ENCODE measurements around the gene HOXB5.

HOXB5 gene

DNA sequence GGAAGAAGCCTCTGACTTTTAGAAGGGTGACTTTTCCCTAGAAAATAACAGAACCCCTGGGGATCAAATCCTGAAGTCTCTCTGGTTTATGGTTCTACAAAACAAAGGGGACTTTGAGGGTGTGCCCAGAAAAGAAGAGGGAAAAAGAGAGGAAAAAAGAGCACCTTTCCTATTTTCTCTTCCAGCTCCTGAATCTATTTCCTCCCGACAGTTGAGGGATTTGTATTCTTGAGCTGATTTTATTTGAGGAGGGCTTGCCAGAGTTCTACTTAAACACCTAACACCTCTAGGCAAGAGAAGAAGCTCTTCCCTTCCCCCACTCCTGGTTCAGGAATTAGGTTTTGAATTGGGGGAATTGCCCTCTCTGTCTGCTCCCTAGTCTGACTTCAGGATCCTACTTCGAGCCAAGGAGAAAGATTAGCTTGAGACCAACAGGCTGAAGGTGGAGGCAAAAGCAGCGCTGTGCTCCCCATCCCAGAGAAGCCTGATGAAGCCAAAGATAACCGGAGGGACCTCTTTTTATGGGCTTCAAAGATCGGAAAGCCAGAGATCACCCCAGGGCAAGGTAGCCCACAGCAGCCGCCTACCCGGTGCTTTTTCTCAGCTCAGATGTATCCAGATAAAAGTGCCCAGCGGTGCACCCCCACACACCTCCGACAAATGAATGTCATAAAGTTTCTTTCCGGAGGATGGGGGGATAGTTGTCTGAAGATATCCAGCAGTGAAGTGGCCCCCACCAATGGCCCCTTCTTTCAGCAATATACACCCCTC is 4.3 kb downstream of the HOXB5 start:
- DNase-seq = no peak

DNA sequence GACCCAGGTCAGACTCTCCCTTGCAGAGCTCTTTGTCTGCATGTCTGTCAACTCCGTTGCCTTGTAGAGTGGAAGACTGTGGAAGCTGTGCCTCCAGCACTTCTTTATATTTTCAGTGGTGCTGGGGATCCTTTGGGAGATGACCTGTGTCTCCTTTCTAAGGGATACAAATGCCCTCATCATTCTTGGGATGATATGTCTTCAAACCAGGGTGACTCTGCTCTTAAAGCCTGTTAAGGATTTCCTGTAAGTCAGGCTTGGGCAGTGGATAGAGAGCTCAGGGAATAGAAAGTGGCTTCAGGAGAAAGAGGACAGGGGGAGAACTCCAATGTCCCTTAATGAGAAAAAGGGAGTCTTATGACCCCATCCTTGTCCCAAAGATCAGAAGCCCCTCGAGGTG is 5.1 kb downstream of the HOXB5 start:
- DNase-seq = no peak

DNA sequence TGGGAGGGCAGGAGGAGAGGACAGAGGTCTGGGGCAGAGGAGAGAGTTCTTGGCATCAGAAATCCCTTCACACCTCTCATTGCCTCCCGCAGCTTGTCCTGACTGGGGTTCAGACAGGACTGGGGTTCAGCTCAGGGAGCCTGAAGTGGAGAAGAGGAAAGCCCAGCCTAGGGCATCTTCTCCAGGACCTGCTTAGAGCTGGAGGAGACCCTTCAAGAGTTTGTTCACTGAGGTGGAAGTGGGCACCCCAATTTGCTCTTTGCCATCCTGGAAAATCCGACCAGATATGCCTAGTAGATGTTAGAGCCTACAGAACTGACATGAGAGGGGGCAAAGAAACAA is 5.5 kb downstream of the HOXB5 start:
- no peak for DNase-seq

DNA sequence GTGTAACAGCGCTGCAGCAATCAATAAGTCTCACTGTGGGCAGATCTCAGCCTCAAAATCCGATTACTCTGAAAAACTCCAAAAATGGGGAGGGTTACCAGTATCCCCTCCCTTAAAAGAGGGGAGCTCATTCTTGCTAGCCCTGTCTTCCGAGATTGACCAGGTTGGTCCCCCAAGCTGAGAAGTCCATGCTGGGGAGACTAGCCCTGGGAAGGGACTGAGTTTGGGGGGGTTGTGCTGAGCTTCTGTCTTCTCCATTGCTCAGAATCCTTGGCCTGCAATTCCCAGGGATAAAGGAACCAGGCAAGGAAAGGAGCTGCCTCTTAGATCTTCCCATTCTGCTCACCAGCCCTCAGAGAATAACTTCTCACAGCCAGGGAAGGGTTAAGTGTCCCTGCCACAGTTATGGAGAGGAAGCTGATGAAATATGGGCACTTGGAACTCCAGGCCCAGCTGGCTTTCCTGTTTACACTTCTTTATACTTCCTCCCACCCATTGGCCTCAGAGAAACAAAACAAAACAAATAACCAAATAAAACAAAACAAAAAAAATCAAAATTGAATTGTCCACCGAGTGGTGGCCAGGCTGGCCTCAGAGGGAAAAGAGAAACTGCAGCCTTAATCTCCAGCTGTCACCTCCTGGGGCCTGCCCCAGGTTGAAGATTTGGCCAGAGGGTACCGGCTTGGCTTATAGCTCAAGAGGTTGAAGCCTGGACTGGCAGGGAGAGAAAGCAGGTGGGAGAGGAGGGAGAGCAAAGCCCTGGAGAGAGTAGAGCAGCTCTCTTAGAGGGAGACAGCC is 6.1 kb downstream of the HOXB5 start:
- DNase-seq = peak; percentile 60

DNA sequence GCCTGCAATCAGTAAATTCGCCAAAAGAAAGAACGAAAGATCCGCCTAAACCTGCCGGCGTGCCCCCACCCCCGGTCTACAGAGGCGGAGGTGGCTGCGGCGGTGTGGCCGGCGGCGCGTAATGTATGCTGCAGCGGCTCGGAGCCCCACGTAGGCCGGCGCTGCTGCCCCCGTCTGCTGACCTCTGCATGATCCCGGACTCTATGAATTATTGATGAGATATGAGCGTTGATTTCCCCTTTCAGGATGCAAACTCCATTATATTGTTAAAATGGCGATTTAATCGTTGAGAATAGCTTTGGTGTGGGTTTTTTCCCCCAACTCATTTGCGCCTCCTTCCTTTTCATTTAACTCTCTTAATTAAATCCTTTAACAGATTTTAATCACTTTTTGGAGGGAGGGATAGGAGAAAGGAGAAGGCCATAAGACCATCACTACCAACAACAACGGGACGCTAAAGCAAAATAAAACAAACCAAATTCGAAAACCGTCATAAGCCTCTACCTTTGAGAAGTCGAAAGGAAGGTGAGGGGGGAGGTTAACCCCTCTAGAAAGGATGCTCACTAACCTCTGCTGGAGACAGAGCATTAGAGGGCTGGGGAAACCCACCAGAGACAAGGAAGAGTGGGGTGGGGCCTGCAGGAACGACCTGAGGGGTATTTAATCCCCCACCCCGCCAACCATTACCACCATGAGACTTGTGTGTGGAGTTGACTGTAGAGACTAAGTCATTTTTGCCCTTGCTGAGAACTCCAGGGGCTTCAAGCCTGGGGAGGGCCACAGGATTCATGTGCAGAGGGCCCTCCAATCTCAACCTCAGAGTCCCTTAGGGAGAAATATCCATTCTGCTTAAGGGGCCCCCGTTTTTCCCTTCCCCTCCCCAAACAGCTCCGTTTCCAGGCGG is 7.0 kb downstream of the HOXB5 start:
- DNase-seq = no peak

DNA sequence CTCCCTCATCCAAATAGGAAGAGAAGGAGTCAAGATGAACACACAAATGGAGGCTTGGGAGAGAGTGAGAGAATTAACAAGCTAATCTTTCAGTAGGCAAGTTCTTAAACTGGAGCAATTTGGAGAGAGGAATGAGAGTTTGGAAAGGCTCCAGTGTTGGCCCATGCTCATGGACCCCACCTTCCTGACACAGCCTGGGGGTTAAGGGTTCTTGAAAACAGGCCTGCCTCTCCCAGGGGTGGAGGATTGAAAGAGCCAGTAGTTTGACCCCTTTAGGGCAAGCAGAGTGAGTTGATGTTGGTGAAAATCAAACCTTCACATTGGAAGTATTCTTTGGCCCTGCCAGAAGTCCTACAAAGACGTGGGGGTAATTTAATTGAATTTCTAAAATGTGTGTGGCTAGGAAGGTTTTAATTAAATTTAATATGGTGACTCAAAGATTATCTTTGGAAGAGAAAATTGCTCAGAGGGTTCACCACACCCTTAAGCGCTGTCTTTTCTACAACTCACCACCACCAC is 9.3 kb downstream of the HOXB5 start:
- DNase-seq = no peak

DNA sequence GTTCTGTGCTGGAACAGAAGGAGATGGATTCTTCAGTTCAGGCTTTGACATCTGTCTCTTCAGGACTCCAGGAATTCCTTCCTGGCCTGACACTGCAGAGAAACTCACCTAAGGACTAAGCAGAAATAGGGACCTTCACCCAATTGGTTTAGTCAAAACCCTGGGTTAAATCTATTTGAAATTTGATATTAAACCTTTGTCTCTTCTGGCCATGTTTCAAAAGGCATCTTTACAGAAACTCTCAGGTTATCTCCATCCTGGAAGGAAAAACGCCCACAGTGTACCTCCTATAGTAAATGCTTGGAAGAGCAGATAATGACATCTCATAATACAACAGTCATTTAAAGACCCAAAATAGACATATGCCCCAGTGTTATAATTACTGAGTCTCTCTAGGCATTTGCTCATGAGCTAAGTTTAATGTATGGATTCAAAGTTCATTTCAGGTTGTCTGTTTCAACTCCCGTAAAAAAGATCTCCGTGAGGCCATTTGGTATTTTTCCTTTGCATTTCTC is 9.8 kb downstream of the HOXB5 start:
- DNase-seq = no peak

DNA sequence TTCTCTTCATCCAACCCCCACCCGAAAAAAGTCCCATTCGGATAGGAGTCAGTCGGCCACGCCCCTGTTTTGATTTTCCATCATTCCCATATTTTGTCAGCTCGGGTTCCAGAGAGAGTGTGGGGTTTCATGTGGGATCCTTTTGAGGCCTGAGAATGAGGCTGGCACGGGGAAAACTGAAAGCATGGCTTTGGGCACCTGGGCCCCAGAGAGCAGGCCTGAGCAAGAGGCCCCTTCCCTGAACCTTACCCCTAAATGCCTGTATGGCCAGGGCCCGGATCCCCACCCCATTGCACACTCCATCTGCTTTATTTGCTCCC is 10.9 kb downstream of the HOXB5 start:
- no peak for DNase-seq

DNA sequence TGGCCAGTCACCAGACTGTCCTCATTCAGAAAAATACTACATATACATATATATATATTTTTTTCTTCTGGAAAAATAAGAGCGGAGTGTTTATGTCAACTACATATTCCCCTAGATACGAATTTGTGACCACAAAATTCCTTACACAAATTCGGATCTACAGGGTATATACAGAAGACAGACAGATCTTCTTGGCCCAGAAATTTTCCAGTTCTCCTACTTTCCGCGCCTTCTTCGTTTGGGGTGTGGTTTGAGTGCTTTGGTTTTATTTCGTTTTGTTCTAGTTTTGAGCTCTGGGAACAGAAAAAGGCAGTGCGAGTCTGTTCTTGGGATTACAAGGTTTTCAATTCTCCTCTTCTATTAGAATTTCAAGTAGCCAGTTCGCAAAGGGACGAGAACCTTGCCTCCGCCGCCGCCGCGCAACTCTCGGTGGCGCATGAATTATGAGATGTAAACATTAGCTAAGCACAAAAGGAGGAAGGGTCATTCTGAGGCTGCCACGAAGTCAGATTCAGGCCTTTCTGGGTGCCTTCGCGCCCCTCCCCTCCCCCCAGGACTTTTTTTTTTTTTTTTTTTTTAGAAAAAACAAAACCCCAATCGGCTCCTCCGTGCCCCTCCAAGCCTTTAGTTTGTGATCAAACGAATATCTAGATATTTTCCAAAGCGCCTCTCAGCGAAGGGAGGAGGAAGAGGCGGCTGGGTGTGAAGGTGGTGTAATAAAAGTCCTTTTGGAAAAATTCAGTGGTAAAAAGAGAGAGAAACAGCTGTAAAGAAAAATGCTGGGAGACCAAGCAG is 13.6 kb downstream of the HOXB5 start:
- DNase-seq = no peak

DNA sequence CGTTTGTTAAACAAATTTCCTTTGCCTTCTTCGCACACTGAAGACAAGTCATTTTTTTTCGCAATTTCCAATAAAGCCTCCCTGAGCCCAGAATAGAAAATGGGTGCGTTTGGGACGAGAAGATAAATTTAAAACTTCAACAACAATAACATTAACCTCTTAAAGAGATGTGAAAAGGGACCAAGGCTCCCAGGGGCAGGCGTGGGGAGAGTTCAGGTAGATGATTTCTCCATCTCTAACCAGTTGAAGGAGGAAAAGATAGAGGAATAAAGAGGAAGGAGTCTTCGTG is 14.2 kb downstream of the HOXB5 start:
- DNase-seq = no peak

DNA sequence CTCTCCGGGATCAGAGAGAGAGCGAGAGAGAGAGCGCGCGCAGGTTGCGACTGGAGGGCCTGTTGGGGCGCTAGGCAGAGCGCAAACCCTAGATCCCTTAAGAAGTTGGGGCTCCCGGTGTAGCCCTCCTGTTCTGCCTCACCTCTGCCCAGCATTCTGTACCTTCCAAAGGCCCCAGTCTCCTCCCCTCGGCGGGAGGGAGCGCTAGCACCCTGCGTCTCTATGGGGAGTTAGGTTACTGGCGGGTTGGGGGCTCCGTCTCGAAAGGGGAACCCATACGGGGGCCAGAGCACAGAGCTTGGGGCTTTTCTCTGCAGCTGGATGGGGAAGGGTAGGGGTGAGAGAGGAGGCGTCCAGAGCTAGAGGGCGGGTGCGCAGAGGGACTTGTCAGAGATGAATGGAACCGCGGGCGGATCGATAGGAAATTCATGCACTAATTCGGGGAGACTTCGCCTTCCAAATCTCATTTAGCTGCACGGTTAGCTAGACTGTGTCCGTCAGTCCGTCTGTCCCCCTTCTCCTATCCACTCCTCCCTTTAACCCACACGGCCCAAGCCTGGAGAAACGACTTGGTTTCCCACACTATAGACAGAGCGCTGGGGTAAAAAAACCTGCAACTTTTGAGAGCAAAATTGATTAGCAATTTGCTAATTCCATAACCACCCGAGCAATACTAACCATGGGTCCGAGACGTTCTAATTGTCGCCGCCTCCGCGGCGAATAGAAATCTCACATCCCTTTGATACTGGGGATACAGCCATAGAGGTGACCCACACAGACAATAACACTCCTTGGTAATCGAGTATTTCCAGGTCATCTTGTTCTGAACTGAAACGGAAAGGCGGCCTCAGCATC is 14.7 kb downstream of the HOXB5 start:
- no peak for DNase-seq

DNA sequence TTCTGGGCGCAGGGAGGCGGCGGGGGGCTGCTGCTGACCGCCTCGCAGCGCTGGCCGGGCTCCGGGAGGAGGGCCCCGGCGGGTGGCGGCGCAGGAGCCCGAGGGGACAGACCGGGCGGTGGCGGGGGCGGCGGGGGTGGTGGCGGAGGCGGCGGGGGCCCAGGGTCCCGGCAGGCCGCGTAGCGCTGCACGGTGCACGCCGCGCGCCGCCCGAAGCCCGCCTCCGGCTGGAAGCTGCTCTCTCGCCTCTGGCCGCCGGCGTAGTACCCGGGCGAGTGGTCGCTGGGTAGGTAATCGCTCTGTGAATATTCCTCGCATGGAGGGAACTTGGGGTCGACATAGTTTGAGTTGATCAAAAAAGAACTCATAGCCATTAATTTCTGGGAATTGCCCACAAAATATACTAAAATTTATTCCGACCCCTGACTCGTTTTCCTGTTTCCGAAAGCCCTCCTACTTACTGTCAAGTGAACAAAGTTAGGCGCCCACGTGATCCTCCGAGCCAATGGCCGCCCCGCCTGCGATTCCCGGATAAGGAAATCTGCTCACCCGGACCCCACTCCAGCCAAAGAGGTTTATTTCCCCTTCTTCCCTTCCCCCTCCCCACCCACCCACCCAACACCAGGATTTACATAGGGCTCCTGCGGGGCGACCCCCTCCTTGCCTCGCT is 15.5 kb downstream of the HOXB5 start, which contains the start of gene HOXB4:
Gene HOXB4 (minus strand): TSS at position 405 of the 670 bp plus-strand sequence. CDS start 31 bp downstream, at position 374.
- DNase-seq = peak; percentile 64

DNA sequence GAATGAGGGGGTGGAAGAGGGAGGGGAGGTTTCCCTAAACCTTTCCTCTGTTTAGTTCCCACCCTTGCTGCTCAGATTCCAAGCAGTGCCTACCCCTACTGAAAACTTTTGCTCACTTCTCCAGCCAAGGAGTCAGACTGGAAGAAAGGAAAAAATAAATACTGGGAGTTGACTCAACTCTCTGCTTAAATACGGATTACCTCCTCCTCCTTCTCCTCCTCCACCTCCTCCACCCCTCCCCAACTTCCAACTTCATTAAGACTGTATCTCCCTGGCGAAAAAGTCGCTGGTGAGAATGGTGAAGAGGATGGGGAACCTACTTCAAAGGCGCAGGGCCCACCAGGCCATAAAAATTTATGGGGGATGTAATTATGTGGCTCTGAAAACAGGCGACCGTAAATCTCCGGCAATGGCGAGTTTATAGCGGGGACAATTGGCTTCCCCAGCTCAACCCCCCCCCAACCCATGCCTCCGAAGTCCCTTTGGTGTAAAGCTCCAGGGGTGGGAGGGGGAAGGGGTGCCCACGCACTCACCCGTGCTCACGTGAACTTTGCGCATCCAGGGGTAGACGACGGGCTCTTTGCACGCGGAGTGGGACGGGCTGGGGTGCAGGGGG is 16.1 kb downstream of the HOXB5 start:
- DNase-seq = no peak

DNA sequence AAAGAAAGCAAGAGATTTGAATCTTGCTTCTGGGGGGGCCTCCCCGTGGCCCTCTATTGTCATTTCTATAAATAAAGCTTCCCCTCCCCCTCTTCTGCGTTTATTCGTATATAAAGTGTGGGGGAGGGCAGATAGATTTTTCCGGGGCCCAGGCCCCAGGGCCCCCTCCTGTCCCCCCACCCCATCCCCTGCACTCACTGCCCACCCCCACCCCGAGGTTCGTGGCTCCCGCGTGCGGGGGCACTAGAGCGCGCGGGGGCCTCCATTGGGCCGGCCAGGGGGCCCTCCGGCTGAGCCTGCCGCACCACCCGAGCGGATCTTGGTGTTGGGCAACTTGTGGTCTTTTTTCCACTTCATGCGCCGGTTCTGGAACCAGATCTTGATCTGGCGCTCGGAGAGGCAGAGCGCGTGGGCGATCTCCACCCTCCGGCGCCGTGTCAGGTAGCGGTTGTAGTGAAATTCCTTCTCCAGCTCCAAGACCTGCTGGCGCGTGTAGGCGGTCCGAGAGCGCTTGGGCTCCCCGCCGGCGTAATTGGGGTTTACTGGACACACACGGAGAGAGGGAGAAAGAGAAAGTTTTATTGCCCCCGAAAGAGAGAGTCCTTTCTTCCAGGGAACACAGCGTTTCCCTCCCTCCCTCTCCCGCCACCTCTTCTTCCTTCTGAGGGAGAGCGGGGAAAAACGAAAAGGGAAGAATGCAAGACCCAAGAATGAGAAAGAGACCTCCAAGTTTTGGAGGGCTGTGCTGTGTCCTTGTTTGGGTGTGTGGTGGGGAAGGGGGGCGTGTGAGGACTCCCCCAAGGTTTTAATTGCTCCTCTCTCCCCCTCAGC is 16.9 kb downstream of the HOXB5 start:
- no peak for DNase-seq

DNA sequence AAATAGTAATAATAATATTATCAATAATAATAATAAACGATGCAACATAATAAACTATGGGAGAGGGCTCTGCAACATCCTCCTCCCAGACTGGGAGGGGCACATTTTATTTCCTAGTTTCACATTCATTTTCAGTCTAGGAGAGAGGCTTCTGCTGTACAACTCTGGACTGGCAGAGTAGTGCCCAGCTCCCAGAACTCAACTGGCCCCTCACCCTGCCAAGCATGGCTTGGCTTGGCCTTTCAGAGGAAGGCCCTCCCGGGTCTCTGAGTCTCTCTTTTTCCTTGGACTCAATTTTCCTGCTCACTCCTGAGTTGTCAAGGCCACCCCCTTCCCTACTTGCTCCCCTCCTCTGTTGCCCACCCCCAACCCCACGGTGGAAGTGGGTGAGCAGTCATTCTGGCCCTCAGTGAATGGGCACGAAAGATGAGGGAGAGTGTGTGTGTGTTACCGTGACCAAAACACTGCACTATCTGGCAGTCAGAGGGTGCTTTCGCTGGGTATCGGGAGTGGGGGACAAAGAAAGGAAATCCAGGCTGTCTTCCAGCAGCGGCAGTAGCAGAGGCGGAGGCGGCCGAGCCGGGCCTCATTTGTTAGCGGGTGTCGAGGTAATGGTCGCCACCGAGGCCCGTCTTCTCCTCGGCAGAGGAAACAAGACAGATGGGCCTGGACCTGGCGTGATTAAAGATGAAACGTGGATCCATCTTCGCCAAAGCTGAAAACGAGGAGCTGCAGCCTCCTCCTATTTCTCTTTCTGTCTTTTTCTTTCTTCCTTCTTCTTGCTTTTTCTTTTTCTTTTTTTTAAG is 17.7 kb downstream of the HOXB5 start:
- no peak for DNase-seq

DNA sequence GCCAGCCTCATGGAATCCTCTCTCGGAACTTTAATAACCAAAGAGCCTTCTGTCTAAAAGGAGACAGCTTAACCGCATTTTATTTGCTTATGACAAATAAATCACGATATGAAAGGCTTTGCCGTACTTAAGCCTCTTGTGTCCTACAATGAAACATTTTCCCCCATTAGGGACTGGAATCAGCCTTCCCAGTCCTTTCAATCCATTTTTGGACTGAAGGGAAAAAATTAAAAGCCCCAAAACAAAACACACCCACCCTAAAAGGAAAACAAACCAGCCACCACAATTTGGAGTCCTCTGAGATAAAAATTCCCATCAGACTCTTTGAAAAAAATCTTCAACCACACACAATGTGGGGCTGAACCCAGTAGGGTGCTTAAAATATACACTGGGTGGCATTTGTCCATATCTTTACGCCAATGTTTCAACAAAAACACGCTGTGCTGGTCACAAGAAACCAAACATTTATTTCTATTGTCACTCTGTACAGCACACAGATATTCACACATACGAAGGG is 18.5 kb downstream of the HOXB5 start:
- DNase-seq = peak; percentile 49

DNA sequence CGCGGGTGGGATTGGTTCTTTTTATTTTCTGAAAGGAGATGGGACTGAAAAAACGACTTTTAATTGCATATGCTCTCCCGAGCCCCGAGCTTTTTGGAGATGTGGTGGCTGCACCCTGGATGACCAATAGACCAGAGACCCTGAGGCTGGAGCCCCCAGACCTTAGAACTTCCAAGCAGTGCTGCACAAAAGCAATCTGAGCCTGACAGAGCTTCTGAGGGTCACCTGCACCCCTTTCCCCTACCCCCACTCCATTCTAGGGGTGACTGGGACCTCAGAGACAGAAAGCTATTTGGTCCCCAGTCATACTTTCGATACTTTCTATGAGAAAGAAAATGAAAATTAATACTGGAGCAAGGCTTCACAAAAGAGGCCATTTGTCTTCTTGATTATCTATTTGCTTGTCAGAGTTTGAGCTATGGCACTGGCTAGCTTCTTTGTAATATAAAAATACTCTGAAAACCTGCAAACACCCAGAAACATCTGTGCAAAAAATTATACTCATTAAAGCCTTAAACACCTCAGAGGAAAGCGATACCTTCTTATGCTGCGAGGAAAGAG is 19.0 kb downstream of the HOXB5 start:
- DNase-seq = no peak

DNA sequence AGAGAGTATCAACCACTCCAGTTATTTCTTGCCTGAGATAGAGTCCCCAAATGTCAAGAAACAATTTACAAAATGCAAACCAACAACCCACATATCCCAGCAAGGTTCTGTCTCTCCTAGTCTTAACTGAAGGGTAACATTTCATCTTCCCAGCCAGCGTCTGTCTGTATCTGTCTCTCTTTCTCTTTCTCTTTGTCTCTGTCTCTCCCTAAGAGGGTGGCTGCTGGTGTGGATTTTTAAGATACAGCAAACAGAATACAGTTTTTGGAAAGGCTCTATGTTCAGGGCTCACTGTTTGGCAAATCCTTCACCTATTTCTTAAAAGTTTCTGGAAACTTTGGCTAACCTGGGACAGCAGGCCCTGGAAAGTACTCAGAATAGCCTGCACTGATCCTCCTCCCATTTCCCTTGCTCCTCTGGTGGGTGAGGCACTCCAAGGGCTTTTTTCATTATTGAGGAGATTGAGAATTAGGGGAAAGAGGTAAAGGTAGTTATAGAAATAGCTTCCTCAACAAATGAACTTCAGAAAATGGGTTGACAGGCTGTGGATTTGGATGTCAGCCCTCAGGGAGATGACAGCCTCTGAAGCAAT is 21.7 kb downstream of the HOXB5 start:
- DNase-seq = no peak

All from NCI-H2107 (cell line).